HepG2 (cell line): Measurements from ENCODE around the gene RBCK1. TPM values are rescaled to one million over a fixed set of nuclear protein-coding genes. Genes with fewer than 3 reads are reported as not detected.

Experiments
- GFI1 ChIP-seq: sonication (generic); formaldehyde crosslinking; IDR thresholded peaks from 2 replicates; pipeline ENCODE4 v1.5.0; 2020; ENCODE audit warnings: missing genetic modification reagents, mild to moderate bottlenecking, borderline replicate concordance
- LCORL ChIP-seq, 2 experiments: fragments of 450-650 bp in 1 of 2; sonication (generic) in 1 of 2; formaldehyde crosslinking in 1 of 2; IDR thresholded peaks; 2 replicates each; pipeline versions ENCODE4 v1.5.0 to v1.6.1; 2017 to 2020; ENCODE audit warnings: antibody characterized with exemption in 1 of 2, missing genetic modification reagents in 1 of 2
- MTA3 ChIP-seq: sonication (generic); formaldehyde crosslinking; IDR thresholded peaks from 2 replicates; pipeline ENCODE4 v1.4.0; 2020; ENCODE audit warnings: missing genetic modification reagents
- RBFOX2 ChIP-seq: fragments of 200-400 bp; formaldehyde crosslinking; IDR thresholded peaks from 2 replicates; pipeline ENCODE4 v1.6.1; 2017; ENCODE audit warnings: low read depth, mild to moderate bottlenecking, low read length
- SETDB1 ChIP-seq: sonication (generic); formaldehyde crosslinking; IDR thresholded peaks from 2 replicates; pipeline ENCODE4 v1.5.1; 2020; ENCODE audit warnings: missing genetic modification reagents, mild to moderate bottlenecking, borderline replicate concordance
- SP140L ChIP-seq: sonication (generic); formaldehyde crosslinking; IDR thresholded peaks from 2 replicates; pipeline ENCODE4 v1.4.0; 2020; ENCODE audit warnings: missing genetic modification reagents, borderline replicate concordance
- TOE1 ChIP-seq: sonication (generic); formaldehyde crosslinking; IDR thresholded peaks from 2 replicates; pipeline ENCODE4 v1.4.0; 2020; ENCODE audit warnings: mild to moderate bottlenecking, missing genetic modification reagents
- U2AF1 ChIP-seq: fragments of 200-400 bp; formaldehyde crosslinking; optimal IDR thresholded peaks from 2 replicates; pipeline ENCODE3; 2017; ENCODE audit warnings: mild to moderate bottlenecking, low read depth, low read length
- ZC3H4 ChIP-seq: sonication (generic); formaldehyde crosslinking; IDR thresholded peaks from 2 replicates; pipeline ENCODE4 v1.4.0; 2020; ENCODE audit warnings: missing genetic modification reagents, borderline replicate concordance
- ZFP1 ChIP-seq: IDR thresholded peaks from 2 replicates; pipeline ENCODE4 v1.6.1; 2016
- ZFY ChIP-seq: sonication (generic); formaldehyde crosslinking; IDR thresholded peaks from 2 replicates; pipeline ENCODE4 v1.4.0; 2020; ENCODE audit warnings: missing genetic modification reagents
- ZMYM4 ChIP-seq: sonication (generic); formaldehyde crosslinking; IDR thresholded peaks from 2 replicates; pipeline ENCODE4 v1.8.1; 2023; ENCODE audit warnings: mild to moderate bottlenecking, missing genetic modification reagents
- ZNF101 ChIP-seq: sonication (generic); formaldehyde crosslinking; IDR thresholded peaks from 2 replicates; pipeline ENCODE4 v1.4.0; 2020; ENCODE audit warnings: mild to moderate bottlenecking, low read depth, missing genetic modification reagents, borderline replicate concordance
- ZNF160 ChIP-seq: sonication (generic); formaldehyde crosslinking; IDR thresholded peaks from 2 replicates; pipeline ENCODE4 v1.8.0; 2022; ENCODE audit warnings: mild to moderate bottlenecking, inconsistent platforms, missing genetic modification reagents
- ZNF234 ChIP-seq: sonication (generic); formaldehyde crosslinking; conservative IDR thresholded peaks from 2 replicates; pipeline ENCODE4 v1.5.1; 2020; ENCODE audit warnings: mild to moderate bottlenecking, missing genetic modification reagents
- ZNF331 ChIP-seq: sonication (generic); formaldehyde crosslinking; IDR thresholded peaks from 2 replicates; pipeline ENCODE4 v1.4.0; 2020; ENCODE audit warnings: missing genetic modification reagents
- ZNF335 ChIP-seq: sonication (generic); formaldehyde crosslinking; IDR thresholded peaks from 2 replicates; pipeline ENCODE4 v1.4.0; 2020; ENCODE audit warnings: missing genetic modification reagents
- ZNF350 ChIP-seq: sonication (generic); formaldehyde crosslinking; IDR thresholded peaks from 2 replicates; pipeline ENCODE4 v1.4.0; 2020; ENCODE audit warnings: mild to moderate bottlenecking, low read depth, missing genetic modification reagents, borderline replicate concordance
- ZNF451 ChIP-seq: sonication (generic); formaldehyde crosslinking; IDR thresholded peaks from 2 replicates; pipeline ENCODE4 v1.5.0; 2020; ENCODE audit warnings: mild to moderate bottlenecking, missing genetic modification reagents
- ZNF616 ChIP-seq: sonication (generic); formaldehyde crosslinking; IDR thresholded peaks from 2 replicates; pipeline ENCODE4 v1.5.0; 2020; ENCODE audit warnings: low read depth, mild to moderate bottlenecking, missing genetic modification reagents
- ZNF7 ChIP-seq: IDR thresholded peaks from 2 replicates; pipeline ENCODE4 v1.6.1; 2016; ENCODE audit warnings: missing biosample characterization, missing genetic modification reagents
- ZNF761 ChIP-seq: sonication (generic); formaldehyde crosslinking; conservative IDR thresholded peaks from 2 replicates; pipeline ENCODE4 v1.4.0; 2020; ENCODE audit warnings: mild to moderate bottlenecking, missing genetic modification reagents
- ZNF772 ChIP-seq: sonication (generic); formaldehyde crosslinking; IDR thresholded peaks from 2 replicates; pipeline ENCODE4 v1.5.0; 2020; ENCODE audit warnings: mild to moderate bottlenecking, missing genetic modification reagents
- ZNF788 ChIP-seq: sonication (generic); formaldehyde crosslinking; IDR thresholded peaks from 2 replicates; pipeline ENCODE4 v1.5.0; 2020; ENCODE audit warnings: mild to moderate bottlenecking, missing genetic modification reagents, borderline replicate concordance
- ZNF878 ChIP-seq: sonication (generic); formaldehyde crosslinking; IDR thresholded peaks from 2 replicates; pipeline ENCODE4 v1.8.1; 2023; ENCODE audit warnings: mild to moderate bottlenecking, missing genetic modification reagents, moderate library complexity
- polyA plus RNA-seq, 8 experiments: library from polyadenylated mRNA; depleted of rRNA in 3 of 8; stranded (reverse) in 7 of 8; unstranded in 1 of 8; fragments of >200 nt; fragmentation: Illumina TruSeq in 4 of 8; extraction: Trizol in 4 of 8; gene quantifications; 2 replicates each; pipeline versions ENCODE4 v1.2.1 to v1.2.3, GENCODE V29; 2011 to 2016; ENCODE audit warnings: low read depth in 4 of 8, missing spikeins in 1 of 8, mixed read lengths in 1 of 8; ENCODE audit not compliant: insufficient read depth in 1 of 8
- total RNA-seq, 5 experiments: library from RNA; depleted of rRNA; stranded (reverse); fragments of >200 nt; fragmentation: Illumina TruSeq; extraction: Trizol; gene quantifications; 2 replicates each; pipeline ENCODE4 v1.2.3, GENCODE V29; 2016; ENCODE audit warnings: low read depth in 1 of 5
- TF ChIP-seq, protein P1 (sequence below): IDR thresholded peaks from 2 replicates; pipeline ENCODE4 v1.6.1; 2018; ENCODE audit warnings: missing genetic modification reagents
- TF ChIP-seq, protein P2 (sequence below): sonication (generic); formaldehyde crosslinking; conservative IDR thresholded peaks from 2 replicates; pipeline ENCODE4 v1.4.0; 2020; ENCODE audit warnings: missing genetic modification reagents

The RBCK1 gene
- total and polyA plus RNA-seq, 2 of the 13 experiments (the other 11 are each of a cell fraction or from before 2014, with no cell fraction given): 149 to 215 TPM

DNA sequence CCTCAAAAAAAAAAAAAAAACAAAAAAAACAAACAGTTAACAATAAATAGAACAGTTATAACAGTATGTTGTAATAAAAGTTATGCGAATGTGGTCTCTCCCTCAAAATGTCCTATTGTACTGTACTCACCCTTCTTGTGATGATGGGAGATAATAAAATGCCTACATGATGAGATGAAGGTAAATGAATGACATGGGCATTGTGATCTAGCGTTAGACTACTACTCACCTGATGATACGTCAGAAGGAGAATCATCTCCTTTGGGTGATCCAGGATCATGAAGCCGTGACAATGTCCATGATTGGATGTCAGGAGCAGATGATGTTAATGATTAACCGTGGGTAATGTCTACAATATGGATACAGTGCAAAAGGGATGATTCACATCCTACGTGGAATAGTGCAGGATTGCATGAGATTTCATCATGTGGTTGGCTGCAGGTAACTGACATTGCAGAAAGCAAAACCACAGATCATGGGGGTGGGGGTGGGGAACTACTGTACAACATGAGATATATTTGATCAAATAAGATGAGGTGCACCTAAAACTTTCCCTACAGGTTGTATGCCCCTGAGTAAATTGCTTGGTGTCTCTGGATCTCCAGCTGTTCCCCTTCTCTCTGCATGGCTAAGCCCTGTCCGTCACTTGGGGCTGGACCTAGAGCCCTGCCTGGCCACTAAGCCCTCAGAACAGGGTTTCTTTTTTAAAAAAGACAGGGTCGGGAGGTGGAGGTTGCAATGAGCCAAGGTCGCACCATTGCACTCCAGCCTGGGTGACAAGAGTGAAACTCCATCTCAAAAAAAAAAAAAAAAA lies 6.2 kb upstream of the RBCK1 start (continued):
- peak; percentile 25; the same call in 1 of the 2 replicates for TF ChIP-seq ZNF772 (CRISPR knock-in tag)
- 0 out of 2 replicates have a peak, but pooled peaks have one; percentile 11 for TF ChIP-seq ZFY (CRISPR knock-in tag)
- TF ChIP-seq SETDB1 (CRISPR knock-in tag): no peak
- TF ChIP-seq RBFOX2: peak; percentile 73
- TF ChIP-seq ZNF761 (CRISPR knock-in tag): no peak; the same call in 1 of the 2 replicates
- TF ChIP-seq ZNF234: no peak
- TF ChIP-seq, protein P1, sequence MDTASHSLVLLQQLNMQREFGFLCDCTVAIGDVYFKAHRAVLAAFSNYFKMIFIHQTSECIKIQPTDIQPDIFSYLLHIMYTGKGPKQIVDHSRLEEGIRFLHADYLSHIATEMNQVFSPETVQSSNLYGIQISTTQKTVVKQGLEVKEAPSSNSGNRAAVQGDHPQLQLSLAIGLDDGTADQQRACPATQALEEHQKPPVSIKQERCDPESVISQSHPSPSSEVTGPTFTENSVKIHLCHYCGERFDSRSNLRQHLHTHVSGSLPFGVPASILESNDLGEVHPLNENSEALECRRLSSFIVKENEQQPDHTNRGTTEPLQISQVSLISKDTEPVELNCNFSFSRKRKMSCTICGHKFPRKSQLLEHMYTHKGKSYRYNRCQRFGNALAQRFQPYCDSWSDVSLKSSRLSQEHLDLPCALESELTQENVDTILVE (CRISPR knock-in tag): peak; percentile 75; the same call in 1 of the 2 replicates
- no peak for TF ChIP-seq MTA3
- peak; percentile 84 for TF ChIP-seq ZMYM4 (CRISPR knock-in tag)
- TF ChIP-seq ZNF878 (CRISPR knock-in tag): peak; percentile 94
- TF ChIP-seq TOE1: no peak; the same call in 1 of the 2 replicates
- TF ChIP-seq, protein P2, sequence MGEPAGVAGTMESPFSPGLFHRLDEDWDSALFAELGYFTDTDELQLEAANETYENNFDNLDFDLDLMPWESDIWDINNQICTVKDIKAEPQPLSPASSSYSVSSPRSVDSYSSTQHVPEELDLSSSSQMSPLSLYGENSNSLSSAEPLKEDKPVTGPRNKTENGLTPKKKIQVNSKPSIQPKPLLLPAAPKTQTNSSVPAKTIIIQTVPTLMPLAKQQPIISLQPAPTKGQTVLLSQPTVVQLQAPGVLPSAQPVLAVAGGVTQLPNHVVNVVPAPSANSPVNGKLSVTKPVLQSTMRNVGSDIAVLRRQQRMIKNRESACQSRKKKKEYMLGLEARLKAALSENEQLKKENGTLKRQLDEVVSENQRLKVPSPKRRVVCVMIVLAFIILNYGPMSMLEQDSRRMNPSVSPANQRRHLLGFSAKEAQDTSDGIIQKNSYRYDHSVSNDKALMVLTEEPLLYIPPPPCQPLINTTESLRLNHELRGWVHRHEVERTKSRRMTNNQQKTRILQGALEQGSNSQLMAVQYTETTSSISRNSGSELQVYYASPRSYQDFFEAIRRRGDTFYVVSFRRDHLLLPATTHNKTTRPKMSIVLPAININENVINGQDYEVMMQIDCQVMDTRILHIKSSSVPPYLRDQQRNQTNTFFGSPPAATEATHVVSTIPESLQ (CRISPR knock-in tag): no peak
- TF ChIP-seq ZC3H4 (CRISPR knock-in tag): no peak
- TF ChIP-seq ZNF160 (CRISPR knock-in tag): no peak
- TF ChIP-seq ZNF101: no peak
- peak; percentile 65; the same call in 1 of the 2 replicates for TF ChIP-seq ZNF451
- TF ChIP-seq GFI1 (CRISPR knock-in tag): no peak
- no peak for TF ChIP-seq ZNF7
- TF ChIP-seq LCORL (IDR thresholded peaks at IDR 0.05): peak; percentile 46; the same call in 1 of the 2 replicates
- TF ChIP-seq LCORL (CRISPR knock-in tag; IDR thresholded peaks at IDR 0.05): peak; percentile 20; the same call in 1 of the 2 replicates
- TF ChIP-seq SP140L (CRISPR knock-in tag): no peak; the same call in 1 of the 2 replicates
- no peak for TF ChIP-seq ZNF616 (CRISPR knock-in tag)
- peak; percentile 59; the same call in 1 of the 2 replicates for TF ChIP-seq ZNF788 (CRISPR knock-in tag)
- TF ChIP-seq ZFP1: no peak; the same call in 1 of the 2 replicates
- peak; percentile 76 for TF ChIP-seq U2AF1
- peak; percentile 19; the same call in 1 of the 2 replicates for TF ChIP-seq ZNF350
- TF ChIP-seq ZNF335 (CRISPR knock-in tag): peak; percentile 90
- peak; percentile 95 for TF ChIP-seq ZNF331 (CRISPR knock-in tag)
